H54 (cell line): ENCODE results near the gene BHLHA9.

Experiments
- DNase-seq: peaks from one replicate; pipeline ENCODE4 v3.0.0; 2011; ENCODE audit warnings: low spot score, mixed read lengths; ENCODE audit not compliant: insufficient read length
- FAIRE-seq: peaks from 3 replicates; lab custom pipeline; 2011; peaks lifted over from hg19 to GRCh38; lab: Jason Lieb, UNC
- POLR2A ChIP-seq: IDR thresholded peaks from 2 replicates; pipeline ENCODE4 v1.6.1; 2011; ENCODE audit warnings: low read depth, mild to moderate bottlenecking, low read length

Gene BHLHA9

GRCh38 chr17:1270210-1271029 is at the start of gene BHLHA9:
Gene BHLHA9, plus strand, starts transcription at chr17:1270444. Its CDS starts 120 bp downstream, at chr17:1270564.
- FAIRE-seq = no peak
- no peak for DNase-seq
- no peak for TF ChIP-seq POLR2A

- FAIRE-seq (no peak), DNase-seq (no peak)
- no peak for TF ChIP-seq POLR2A
Measured at GRCh38 chr17:1221209-1221608, 49.0 kb upstream of the BHLHA9 start.

- no peak for DNase-seq
- no peak for FAIRE-seq
- no peak for TF ChIP-seq POLR2A
Measured at GRCh38 chr17:1222321-1222720, 47.9 kb upstream of the BHLHA9 start.

- TF ChIP-seq POLR2A = no peak
- no peak for FAIRE-seq
- no peak for DNase-seq
Measured at GRCh38 chr17:1223662-1224061, 46.6 kb upstream of the BHLHA9 start.

GRCh38 chr17:1224330-1224729 is 45.9 kb upstream of the BHLHA9 start:
- DNase-seq = no peak
- FAIRE-seq = no peak
- no peak for TF ChIP-seq POLR2A

GRCh38 chr17:1226308-1226707 is 43.9 kb upstream of the BHLHA9 start:
- FAIRE-seq (no peak), DNase-seq (no peak)
- TF ChIP-seq POLR2A = no peak

- FAIRE-seq (no peak), DNase-seq (no peak)
- TF ChIP-seq POLR2A = no peak
Measured at GRCh38 chr17:1227365-1227764, 42.9 kb upstream of the BHLHA9 start.

- DNase-seq (no peak), FAIRE-seq (no peak)
- TF ChIP-seq POLR2A = no peak
Measured at GRCh38 chr17:1227917-1228780, 42.1 kb upstream of the BHLHA9 start.

- no peak for FAIRE-seq
- no peak for DNase-seq
Measured at GRCh38 chr17:1228781-1229348, 41.4 kb upstream of the BHLHA9 start.

GRCh38 chr17:1229349-1229899 is 40.8 kb upstream of the BHLHA9 start:
- no peak for TF ChIP-seq POLR2A
- DNase-seq (no peak), FAIRE-seq (no peak)

More at GRCh38 chr17:1228781-1229348, 41.4 kb upstream of the BHLHA9 start:
- TF ChIP-seq POLR2A = no peak

- TF ChIP-seq POLR2A = no peak
- no peak for FAIRE-seq
- DNase-seq = no peak
Measured at GRCh38 chr17:1229900-1230501, 40.2 kb upstream of the BHLHA9 start.

GRCh38 chr17:1231456-1231855 is 38.8 kb upstream of the BHLHA9 start:
- DNase-seq (no peak), FAIRE-seq (no peak)
- no peak for TF ChIP-seq POLR2A

GRCh38 chr17:1232331-1232730 is 37.9 kb upstream of the BHLHA9 start:
- DNase-seq (no peak), FAIRE-seq (no peak)
- no peak for TF ChIP-seq POLR2A
